ENCODE data around the gene UNK.
"Not testable (repeated sequence)": the region's sequence is repeated elsewhere in the genome, so short reads cannot be mapped to it uniquely, and the experiment has no call there.

The UNK gene

GRCh38 chr17:75849279-75849646, 64.7 kb downstream of the UNK start:
- Histone ChIP-seq H4K20me1 (ENCODE audit: control insufficient read depth, insufficient read depth, low read depth, low read length) (peaks cover 3% of the 10 kb centered on the region; the same call in 1 of the 2 replicates), H3K4me3 (ENCODE audit: low read length) (no peak overlapping the region), H3K4me1 (ENCODE audit: control insufficient read depth, low read length) (peaks cover 27% of the 10 kb centered on the region), H3K36me3 (ENCODE audit: control insufficient read depth, low read length) (peaks cover 50% of the 10 kb centered on the region), H3K4me2 (ENCODE audit: low read length) (no peak overlapping the region), H3K27me3 (ENCODE audit: control insufficient read depth, low read length) (no peaks in the 10 kb centered on the region), H3K9me2 (replicated peaks; ENCODE audit: control insufficient read depth, low read length) (no peaks in the 10 kb centered on the region), H3K27ac (ENCODE audit: low read depth, low read length) (no peak overlapping the region), H3F3A (ENCODE audit: control insufficient read depth, insufficient read depth) (peaks cover 7% of the 10 kb centered on the region; the same call in 1 of the 2 replicates), H3K79me2 (ENCODE audit: control insufficient read depth, low read length) (peaks cover 9% of the 10 kb centered on the region), H3K9me3 (ENCODE audit: control insufficient read depth, insufficient read depth, low read length) (no peaks in the 10 kb centered on the region)
- TF ChIP-seq CTCF (IDR thresholded peaks at IDR 0.05; ENCODE audit: low read depth, low read length, poor library complexity, severe bottlenecking) (no peak), EZH2phosphoT487 (IDR thresholded peaks at IDR 0.05; ENCODE audit: borderline replicate concordance, low read length) (no peak)

- no peaks in the 10 kb centered on the region for H3K27me3 ChIP-seq (ENCODE audit: control insufficient read depth, low read length)
- H3K36me3 ChIP-seq (ENCODE audit: control insufficient read depth, low read length): peaks cover 50% of the 10 kb centered on the region
- H3K4me3 ChIP-seq (ENCODE audit: low read length): no peak overlapping the region
- H3F3A ChIP-seq (ENCODE audit: control insufficient read depth, insufficient read depth): peaks cover 7% of the 10 kb centered on the region; the same call in 1 of the 2 replicates
- H3K4me1 ChIP-seq (ENCODE audit: control insufficient read depth, low read length): peaks cover 27% of the 10 kb centered on the region
- no peak overlapping the region for H3K27ac ChIP-seq (ENCODE audit: low read depth, low read length)
- peaks cover 8% of the 10 kb centered on the region; the same call in 1 of the 2 replicates for H4K20me1 ChIP-seq (ENCODE audit: control insufficient read depth, insufficient read depth, low read depth, low read length)
- peaks cover 14% of the 10 kb centered on the region for H3K79me2 ChIP-seq (ENCODE audit: control insufficient read depth, low read length)
- no peak overlapping the region for H3K4me2 ChIP-seq (ENCODE audit: low read length)
- no peaks in the 10 kb centered on the region for H3K9me2 ChIP-seq (replicated peaks; ENCODE audit: control insufficient read depth, low read length)
- no peaks in the 10 kb centered on the region for H3K9me3 ChIP-seq (ENCODE audit: control insufficient read depth, insufficient read depth, low read length)
- TF ChIP-seq EZH2phosphoT487 (IDR thresholded peaks at IDR 0.05; ENCODE audit: borderline replicate concordance, low read length) (no peak), CTCF (IDR thresholded peaks at IDR 0.05; ENCODE audit: low read depth, low read length, poor library complexity, severe bottlenecking) (no peak)
Measured at GRCh38 chr17:75849724-75850123, 65.1 kb downstream of the UNK start.

GRCh38 chr17:75850928-75851692, 66.5 kb downstream of the UNK start:
- peaks cover 8% of the 10 kb centered on the region; the same call in 1 of the 2 replicates for H4K20me1 ChIP-seq (ENCODE audit: control insufficient read depth, insufficient read depth, low read depth, low read length)
- H3K27ac ChIP-seq (ENCODE audit: low read depth, low read length): no peak overlapping the region
- H3K36me3 ChIP-seq (ENCODE audit: control insufficient read depth, low read length): peaks cover 46% of the 10 kb centered on the region
- H3K4me1 ChIP-seq (ENCODE audit: control insufficient read depth, low read length): peaks cover 13% of the 10 kb centered on the region
- H3F3A ChIP-seq (ENCODE audit: control insufficient read depth, insufficient read depth): 0 out of 2 replicates have a peak, but pooled peaks cover 2% of the 10 kb centered on the region
- H3K27me3 ChIP-seq (ENCODE audit: control insufficient read depth, low read length): no peaks in the 10 kb centered on the region
- no peak overlapping the region for H3K4me2 ChIP-seq (ENCODE audit: low read length)
- no peaks in the 10 kb centered on the region for H3K9me3 ChIP-seq (ENCODE audit: control insufficient read depth, insufficient read depth, low read length)
- H3K4me3 ChIP-seq (ENCODE audit: low read length): no peak overlapping the region
- no peak for TF ChIP-seq EZH2phosphoT487 (IDR thresholded peaks at IDR 0.05; ENCODE audit: borderline replicate concordance, low read length)
- TF ChIP-seq CTCF (IDR thresholded peaks at IDR 0.05; ENCODE audit: low read depth, low read length, poor library complexity, severe bottlenecking): no peak
- no peaks in the 10 kb centered on the region for H3K9me2 ChIP-seq (replicated peaks; ENCODE audit: control insufficient read depth, low read length)
- H3K79me2 ChIP-seq (ENCODE audit: control insufficient read depth, low read length): peaks cover 18% of the 10 kb centered on the region

GRCh38 chr17:75851693-75851991, 67.0 kb downstream of the UNK start:
- not testable (repeated sequence) for H3K4me2 ChIP-seq (ENCODE audit: low read length); H3F3A ChIP-seq (ENCODE audit: control insufficient read depth, insufficient read depth); H3K9me3 ChIP-seq (ENCODE audit: control insufficient read depth, insufficient read depth, low read length); H4K20me1 ChIP-seq (ENCODE audit: control insufficient read depth, insufficient read depth, low read depth, low read length); H3K9me2 ChIP-seq (replicated peaks; ENCODE audit: control insufficient read depth, low read length); H3K27ac ChIP-seq (ENCODE audit: low read depth, low read length); H3K27me3 ChIP-seq (ENCODE audit: control insufficient read depth, low read length); H3K4me3 ChIP-seq (ENCODE audit: low read length)
- H3K79me2 ChIP-seq (ENCODE audit: control insufficient read depth, low read length): peaks cover 24% of the 10 kb centered on the region
- H3K36me3 ChIP-seq (ENCODE audit: control insufficient read depth, low read length): peaks cover 41% of the 10 kb centered on the region
- H3K4me1 ChIP-seq (ENCODE audit: control insufficient read depth, low read length): peaks cover 18% of the 10 kb centered on the region

All from DOHH2 (cell line).